ENCODE data around the gene GPATCH1. TPM values are rescaled to one million over a fixed set of nuclear protein-coding genes. Genes with fewer than 3 reads are reported as not detected.

The GPATCH1 gene
- total and polyA plus RNA-seq, 2 of the 13 experiments (the other 11 are each of a cell fraction or from before 2014, with no cell fraction given): 6.8 to 6.9 TPM

DNA sequence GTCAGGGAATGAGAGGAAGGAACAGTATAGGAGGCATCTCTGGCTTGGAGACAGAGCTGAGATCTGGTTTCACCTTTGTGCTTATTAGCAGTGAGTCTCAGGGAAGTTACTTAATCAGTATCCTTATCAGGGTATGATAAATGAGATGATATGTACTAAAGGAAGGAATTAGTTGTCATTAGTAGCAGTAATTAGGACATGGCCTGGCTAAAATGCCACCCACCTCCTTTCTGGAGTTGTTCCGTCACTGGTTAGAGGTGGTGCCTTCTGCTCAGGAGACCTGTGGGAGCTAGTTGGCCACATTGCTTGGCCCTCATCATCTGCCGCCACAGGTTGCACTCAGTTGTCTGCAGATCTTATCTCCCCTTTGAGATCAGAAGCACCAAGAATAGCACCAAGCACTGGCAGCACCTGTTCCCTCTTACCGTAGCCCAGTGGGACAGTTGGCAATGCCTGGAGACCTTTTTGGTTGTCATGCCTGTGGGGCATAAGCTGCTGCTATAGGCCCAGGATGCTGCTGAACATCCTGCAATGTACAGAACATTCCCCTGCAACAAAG, 4.7 kb downstream of the GPATCH1 start:
- POLR2A ChIA-PET: interaction anchor here (1.0 kb wide), 1 partner anchor 49 kb away, joined by 3 read pairs; no protein-coding TSS in a partner anchor
- FAIRE-seq: no peak
- TF ChIP-seq ZNF451 (CRISPR knock-in tag; IDR thresholded peaks at IDR 0.05) (no peak), ZNF672 (CRISPR knock-in tag; IDR thresholded peaks at IDR 0.05) (no peak), GPBP1L1 (CRISPR knock-in tag; IDR thresholded peaks at IDR 0.05) (no peak), NFKBIZ (CRISPR knock-in tag; IDR thresholded peaks at IDR 0.05) (no peak), GFI1 (CRISPR knock-in tag; IDR thresholded peaks at IDR 0.05; ENCODE audit: borderline replicate concordance) (no peak), ARID5B (CRISPR knock-in tag; IDR thresholded peaks at IDR 0.05) (no peak), NFYB (CRISPR knock-in tag; IDR thresholded peaks at IDR 0.05) (no peak), ATF7-NPFF (CRISPR knock-in tag; IDR thresholded peaks at IDR 0.05; ENCODE audit: low read depth) (no peak), ATF7 (IDR thresholded peaks at IDR 0.05) (no peak), ATF7 (CRISPR knock-in tag; IDR thresholded peaks at IDR 0.05) (no peak), TGIF2 (CRISPR knock-in tag; IDR thresholded peaks at IDR 0.05) (no peak), U2AF2 (IDR thresholded peaks at IDR 0.05; ENCODE audit: low read depth, low read length) (no peak), ZNF205 (CRISPR knock-in tag; IDR thresholded peaks at IDR 0.05) (no peak)
- TF ChIP-seq, protein P1, sequence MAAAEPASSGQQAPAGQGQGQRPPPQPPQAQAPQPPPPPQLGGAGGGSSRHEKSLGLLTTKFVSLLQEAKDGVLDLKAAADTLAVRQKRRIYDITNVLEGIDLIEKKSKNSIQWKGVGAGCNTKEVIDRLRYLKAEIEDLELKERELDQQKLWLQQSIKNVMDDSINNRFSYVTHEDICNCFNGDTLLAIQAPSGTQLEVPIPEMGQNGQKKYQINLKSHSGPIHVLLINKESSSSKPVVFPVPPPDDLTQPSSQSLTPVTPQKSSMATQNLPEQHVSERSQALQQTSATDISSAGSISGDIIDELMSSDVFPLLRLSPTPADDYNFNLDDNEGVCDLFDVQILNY (CRISPR knock-in tag; conservative IDR thresholded peaks at IDR 0.05): no peak
- TF ChIP-seq, protein P2, sequence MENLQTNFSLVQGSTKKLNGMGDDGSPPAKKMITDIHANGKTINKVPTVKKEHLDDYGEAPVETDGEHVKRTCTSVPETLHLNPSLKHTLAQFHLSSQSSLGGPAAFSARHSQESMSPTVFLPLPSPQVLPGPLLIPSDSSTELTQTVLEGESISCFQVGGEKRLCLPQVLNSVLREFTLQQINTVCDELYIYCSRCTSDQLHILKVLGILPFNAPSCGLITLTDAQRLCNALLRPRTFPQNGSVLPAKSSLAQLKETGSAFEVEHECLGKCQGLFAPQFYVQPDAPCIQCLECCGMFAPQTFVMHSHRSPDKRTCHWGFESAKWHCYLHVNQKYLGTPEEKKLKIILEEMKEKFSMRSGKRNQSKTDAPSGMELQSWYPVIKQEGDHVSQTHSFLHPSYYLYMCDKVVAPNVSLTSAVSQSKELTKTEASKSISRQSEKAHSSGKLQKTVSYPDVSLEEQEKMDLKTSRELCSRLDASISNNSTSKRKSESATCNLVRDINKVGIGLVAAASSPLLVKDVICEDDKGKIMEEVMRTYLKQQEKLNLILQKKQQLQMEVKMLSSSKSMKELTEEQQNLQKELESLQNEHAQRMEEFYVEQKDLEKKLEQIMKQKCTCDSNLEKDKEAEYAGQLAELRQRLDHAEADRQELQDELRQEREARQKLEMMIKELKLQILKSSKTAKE (CRISPR knock-in tag; IDR thresholded peaks at IDR 0.05; ENCODE audit: borderline replicate concordance): no peak
- TF ChIP-seq, protein P3, sequence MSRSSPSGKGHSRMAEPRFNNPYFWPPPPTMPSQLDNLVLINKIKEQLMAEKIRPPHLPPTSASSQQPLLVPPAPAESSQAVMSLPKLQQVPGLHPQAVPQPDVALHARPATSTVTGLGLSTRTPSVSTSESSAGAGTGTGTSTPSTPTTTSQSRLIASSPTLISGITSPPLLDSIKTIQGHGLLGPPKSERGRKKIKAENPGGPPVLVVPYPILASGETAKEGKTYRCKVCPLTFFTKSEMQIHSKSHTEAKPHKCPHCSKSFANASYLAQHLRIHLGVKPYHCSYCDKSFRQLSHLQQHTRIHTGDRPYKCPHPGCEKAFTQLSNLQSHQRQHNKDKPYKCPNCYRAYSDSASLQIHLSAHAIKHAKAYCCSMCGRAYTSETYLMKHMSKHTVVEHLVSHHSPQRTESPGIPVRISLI (CRISPR knock-in tag; IDR thresholded peaks at IDR 0.05; ENCODE audit: borderline replicate concordance): no peak

More for the DNA sequence above, 4.7 kb downstream of the GPATCH1 start:
- Histone ChIP-seq H3K36me3 (replicated peaks in 1 of 2; ENCODE audit: control insufficient read depth in 1 of 2, insufficient read depth in 2 of 2, low read length in 2 of 2) (peaks cover 4 to 15% of the 10 kb centered on the region in 2 experiments; a peak in 2 of 5 replicates), H3K4me3 (replicated peaks in 1 of 3; ENCODE audit: insufficient read depth in 1 of 3, low read depth in 2 of 3, low read length in 3 of 3) (no peak overlapping the region), H3K27ac (ENCODE audit: extremely low read length, insufficient read depth, low read length) (no peak overlapping the region), H3K4me2 (ENCODE audit: low read depth, low read length) (no peak overlapping the region), H3K27me3 (ENCODE audit: control insufficient read depth in 1 of 2, insufficient read depth in 2 of 2, low read length in 2 of 2) (no peaks in the 10 kb centered on the region; a peak in 1 of 5 replicates), H3K79me2 (ENCODE audit: insufficient read depth, low read length) (peaks cover 17% of the 10 kb centered on the region), H4K20me1 (ENCODE audit: insufficient read depth, low read length) (no peaks in the 10 kb centered on the region), H3K4me1 (ENCODE audit: insufficient read depth, low read length) (peaks cover 25% of the 10 kb centered on the region), H2AFZ (ENCODE audit: low read length) (no peak overlapping the region), H3K9ac (ENCODE audit: insufficient read depth, low read depth, low read length) (no peak overlapping the region), H3K9me3 (ENCODE audit: low read length) (no peaks in the 10 kb centered on the region)
- no peak for ATAC-seq
- no TSS peak for BruUV-seq (replicated peaks)
- 100% methylated on average over 2 of the region's 3 CpGs for WGBS (ENCODE audit: low lambda C conversion rate)
- intact Hi-C loops (cut with micrococcal nuclease; ENCODE audit: unreplicated experiment): no loop called here
- no peak for DNase-seq (ENCODE audit: low spot score)
- in situ Hi-C loops (cut with HindIII; ENCODE audit: extremely low pct_ligation_motif_present, low pct_unique_long_range_greater_than_20kb): no loop called here
- CTCF ChIA-PET (ENCODE audit: low intra/inter-chr PET ratio, low total read pairs): no interaction called here
